Measurements from ENCODE around the gene OPRL1.

Gene OPRL1

GRCh38 chr20:64104667-64105451 is 25.0 kb downstream of the OPRL1 start:
- DNase-seq (ENCODE audit: low spot score) = no peak

GRCh38 chr20:64105846-64106434 is 26.1 kb downstream of the OPRL1 start:
- no peak for DNase-seq (ENCODE audit: low spot score)

- no peak for DNase-seq (ENCODE audit: low spot score)
These were observed 26.6 kb downstream of the OPRL1 start for GRCh38 chr20:64106435-64106961.

GRCh38 chr20:64106981-64107735 is 27.3 kb downstream of the OPRL1 start, which contains the start of gene NPBWR2:
TSS of gene NPBWR2 (minus strand) at chr20:64107565. CDS start at chr20:64106831, 734 bp downstream.
- no peak for DNase-seq (ENCODE audit: low spot score)

- DNase-seq (ENCODE audit: low spot score) = no peak
These were observed 28.0 kb downstream of the OPRL1 start for GRCh38 chr20:64107736-64108457.

DNA sequence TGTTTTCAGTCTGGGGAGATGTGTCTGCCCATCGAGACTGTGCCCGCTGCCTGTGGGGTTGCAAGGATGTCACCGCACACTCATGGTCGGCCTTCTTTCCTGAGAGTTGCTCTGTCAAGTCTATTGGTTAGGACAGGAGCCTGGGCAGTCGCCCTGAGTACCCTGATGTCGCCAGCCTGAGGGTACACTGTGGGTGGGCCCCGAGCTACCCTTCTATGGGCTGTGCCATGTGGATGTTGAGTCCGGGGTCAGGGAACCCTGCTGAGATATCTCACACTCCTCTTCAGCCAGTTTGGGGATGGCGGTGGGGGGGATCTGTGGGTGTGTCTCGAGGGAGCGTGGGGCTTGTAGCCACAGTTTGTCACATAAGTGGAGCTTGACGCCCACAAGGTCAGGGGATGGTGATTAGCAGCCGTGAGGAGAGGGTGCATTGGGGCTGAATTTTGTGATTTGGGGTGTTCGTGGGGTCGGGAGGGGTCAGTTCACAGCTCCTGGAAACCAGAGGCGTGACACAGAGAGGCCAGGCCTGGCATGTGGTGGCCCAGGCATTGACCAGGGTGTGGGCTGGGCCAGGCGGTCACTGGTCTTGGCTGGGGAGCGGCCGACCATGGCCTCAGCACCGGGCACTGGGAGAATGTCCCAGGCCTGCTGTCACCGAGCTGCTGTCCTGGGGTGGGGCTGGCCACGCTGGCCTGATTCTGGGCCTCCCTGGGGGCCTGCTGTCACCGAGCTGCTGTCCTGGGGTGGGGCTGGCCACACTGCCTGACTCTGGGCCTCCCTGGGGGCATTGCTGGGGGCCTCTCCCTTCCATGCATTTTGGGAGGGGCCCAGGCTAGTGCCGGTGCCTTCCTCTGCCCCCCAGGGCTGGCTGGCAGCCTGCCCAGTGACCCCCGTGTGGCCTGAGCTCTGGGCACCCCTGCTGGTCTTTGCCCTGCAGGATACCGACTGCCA is 29.1 kb downstream of the OPRL1 start:
- no peak for DNase-seq (ENCODE audit: low spot score)

GRCh38 chr20:64109831-64110391 is 30.0 kb downstream of the OPRL1 start:
- DNase-seq (ENCODE audit: low spot score) = no peak

GRCh38 chr20:64110411-64111068 is 30.7 kb downstream of the OPRL1 start:
- no peak for DNase-seq (ENCODE audit: low spot score)

DNA sequence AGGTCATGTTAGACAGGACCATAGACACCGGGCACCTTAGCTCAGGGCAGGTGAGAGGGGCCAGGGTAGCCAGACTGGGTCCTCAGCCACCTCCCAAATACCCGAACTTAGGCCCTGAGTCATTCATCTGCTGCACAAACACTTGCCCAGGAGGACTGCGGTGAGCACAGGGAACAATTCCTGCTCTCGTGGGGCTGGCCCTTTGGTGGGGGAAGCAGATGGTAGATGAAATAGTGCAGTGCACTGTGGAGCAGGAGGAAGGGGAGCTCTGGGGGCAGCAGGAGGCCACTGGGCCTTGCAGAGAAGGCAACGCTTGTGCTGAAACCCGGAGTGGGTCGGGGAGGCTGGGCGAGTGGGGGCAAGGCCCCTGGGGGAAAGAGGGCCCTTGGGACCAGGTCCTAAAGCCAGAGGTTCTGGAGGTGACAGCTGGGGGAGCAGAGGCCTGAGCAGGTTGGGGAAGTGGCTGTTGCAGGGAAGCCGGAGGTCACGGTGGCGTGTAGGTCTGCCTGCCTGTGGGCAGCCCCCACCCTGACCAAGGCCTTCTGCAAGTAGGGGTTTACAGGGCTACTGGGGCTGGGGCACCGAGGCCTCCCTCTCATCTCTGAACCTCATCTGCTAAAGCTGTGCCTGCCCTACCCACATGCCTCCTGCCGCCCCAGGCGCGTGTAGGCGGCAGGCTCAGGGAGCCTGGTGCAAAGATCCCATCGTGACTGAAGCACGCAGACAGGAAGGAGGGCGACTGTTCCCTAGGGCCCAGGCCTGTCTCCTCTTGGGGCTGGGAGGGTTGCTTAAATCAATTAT is 32.2 kb downstream of the OPRL1 start:
- DNase-seq (ENCODE audit: low spot score) = no peak

- no peak for DNase-seq (ENCODE audit: low spot score)
These were observed 33.0 kb downstream of the OPRL1 start for GRCh38 chr20:64112691-64113443.

DNA sequence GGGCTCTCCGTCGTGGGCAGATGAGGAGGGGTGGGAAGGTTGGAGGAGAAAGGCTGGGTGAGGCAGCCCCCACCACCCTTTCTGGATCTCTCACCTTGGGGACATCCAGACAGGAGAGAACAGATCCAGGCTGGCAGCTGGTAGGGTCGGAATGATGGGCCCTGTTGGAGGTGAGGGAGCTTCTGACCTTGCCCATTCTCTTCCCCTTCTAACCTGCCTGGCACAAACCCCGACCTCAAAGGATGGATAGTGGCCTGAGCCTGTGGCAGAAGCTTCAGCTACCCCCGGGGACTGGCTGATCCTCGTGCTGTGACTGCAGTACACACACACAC is 33.5 kb downstream of the OPRL1 start:
- DNase-seq (ENCODE audit: low spot score) = no peak

- no peak for DNase-seq (ENCODE audit: low spot score)
These were observed 34.0 kb downstream of the OPRL1 start for GRCh38 chr20:64113796-64114355.

DNA sequence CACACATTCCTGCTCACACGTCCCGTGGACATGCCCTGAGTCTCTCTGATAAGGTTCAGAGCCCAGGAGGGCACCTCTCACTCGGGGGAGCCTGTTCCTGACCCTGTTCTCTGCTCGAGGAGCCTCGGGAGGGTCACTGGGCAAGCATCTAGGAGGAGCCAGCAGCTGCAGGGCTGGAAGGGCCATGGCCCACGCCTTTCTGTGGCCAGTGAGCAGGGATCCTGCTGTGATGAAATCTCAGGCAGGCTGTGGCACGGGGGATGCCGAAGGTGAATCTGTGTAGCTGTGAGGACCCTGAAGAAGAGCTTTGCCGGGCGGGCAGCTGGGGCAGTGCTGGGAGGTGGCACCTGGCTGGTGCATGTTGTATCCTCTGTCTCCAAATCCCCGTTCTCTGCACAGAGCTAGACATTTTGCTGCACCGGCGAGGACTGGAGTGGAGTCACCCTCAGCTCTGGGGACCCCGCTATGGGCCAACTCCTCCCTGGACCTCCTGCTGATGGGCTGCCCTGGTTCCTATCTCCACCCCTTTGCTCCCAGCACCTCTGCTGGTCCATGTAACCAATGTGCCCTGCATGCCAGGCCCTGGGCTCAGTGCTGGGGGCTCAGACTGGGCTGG is 34.6 kb downstream of the OPRL1 start:
- no peak for DNase-seq (ENCODE audit: low spot score)

DNA sequence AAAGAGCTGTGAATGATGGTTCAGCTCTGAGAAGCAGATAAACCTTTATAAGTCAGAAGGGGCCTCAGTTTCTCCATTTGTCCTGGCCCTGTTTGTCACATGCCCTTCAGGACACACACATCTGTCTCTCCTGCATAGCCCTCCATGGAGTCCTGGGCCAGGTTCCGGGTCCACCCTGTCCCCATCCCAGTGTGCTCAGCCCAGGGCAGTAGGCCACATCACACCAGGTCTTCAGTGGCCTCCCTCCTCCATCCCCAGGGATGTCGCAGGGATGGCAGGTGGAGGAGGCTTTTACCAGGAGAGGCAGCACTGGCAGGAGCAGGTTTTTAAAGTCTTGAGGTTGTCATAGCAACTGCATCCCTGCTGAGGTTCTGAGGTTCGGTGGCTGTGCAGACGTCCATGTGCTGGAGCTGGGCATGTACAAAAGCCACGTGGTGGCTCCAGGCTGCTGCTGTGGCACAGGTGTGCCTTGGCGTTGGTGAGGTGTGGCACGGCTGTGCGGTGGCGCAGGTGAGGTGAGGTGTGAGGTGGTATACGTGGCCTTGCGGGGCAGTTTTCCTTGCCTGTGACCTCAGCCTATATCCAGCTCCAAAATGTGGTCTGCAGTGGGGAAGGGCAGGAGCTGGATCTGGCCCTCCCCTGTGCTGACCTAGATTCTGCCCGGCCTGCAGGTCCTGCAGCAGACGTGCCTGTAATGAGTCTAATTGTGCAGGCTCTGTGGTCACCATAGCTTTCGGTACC is 35.5 kb downstream of the OPRL1 start:
- no peak for DNase-seq (ENCODE audit: low spot score)

GRCh38 chr20:64116016-64116415 is 36.1 kb downstream of the OPRL1 start:
- DNase-seq (ENCODE audit: low spot score) = no peak

- DNase-seq (ENCODE audit: low spot score) = no peak
These were observed 36.9 kb downstream of the OPRL1 start for GRCh38 chr20:64116541-64117431.
